Mesendoderm (in vitro differentiated cells): Measurements from ENCODE around the gene HOXB9.

Experiments
- DNase-seq: peaks from one replicate; pipeline ENCODE4 v3.0.0; 2013
- H2AK5ac ChIP-seq: 2 replicates; pipeline ENCODE4 v1.6.1; 2013; ENCODE audit warnings: low read length, inconsistent platforms
- H2BK120ac ChIP-seq: 2 replicates; pipeline ENCODE4 v1.6.1; 2013; ENCODE audit warnings: low read depth, mild to moderate bottlenecking, low read length, moderate library complexity, mixed read lengths
- H2BK15ac ChIP-seq: replicated peaks from 2 replicates; pipeline ENCODE4 v1.6.1; 2013; ENCODE audit warnings: low read depth, mild to moderate bottlenecking, moderate library complexity
- H2BK5ac ChIP-seq: 2 replicates; pipeline ENCODE4 v1.6.1; 2013; ENCODE audit warnings: low read length, inconsistent platforms
- H3K18ac ChIP-seq: 2 replicates; pipeline ENCODE4 v1.6.1; 2013; ENCODE audit warnings: mild to moderate bottlenecking, low read length, mixed read lengths
- H3K23ac ChIP-seq: one replicate; pipeline ENCODE4 v1.6.1; 2013; ENCODE audit warnings: low read length
- H3K27ac ChIP-seq: 2 replicates; pipeline ENCODE4 v1.5.1; 2013; ENCODE audit warnings: low read depth, mild to moderate bottlenecking, inconsistent platforms, low read length, moderate library complexity
- H3K27me3 ChIP-seq: 2 replicates; pipeline ENCODE4 v1.6.1; 2013; ENCODE audit warnings: low read length, control low read depth, mild to moderate bottlenecking, inconsistent platforms; ENCODE audit not compliant: insufficient read depth, poor library complexity
- H3K36me3 ChIP-seq: 2 replicates; pipeline ENCODE4 v1.6.1; 2013; ENCODE audit warnings: low read length, inconsistent platforms; ENCODE audit not compliant: control insufficient read depth, insufficient read depth
- H3K4ac ChIP-seq: one replicate; pipeline ENCODE4 v1.6.1; 2013; ENCODE audit warnings: low read depth, mild to moderate bottlenecking, low read length, moderate library complexity
- H3K4me1 ChIP-seq: 2 replicates; pipeline ENCODE4 v1.6.1; 2013; ENCODE audit warnings: low read depth, low read length, inconsistent platforms; ENCODE audit not compliant: control insufficient read depth
- H3K4me2 ChIP-seq: 2 replicates; pipeline ENCODE4 v1.6.1; 2013; ENCODE audit warnings: low read length
- H3K4me3 ChIP-seq: 2 replicates; pipeline ENCODE4 v1.5.1; 2013; ENCODE audit warnings: mild to moderate bottlenecking, low read length
- H3K56ac ChIP-seq: one replicate; pipeline ENCODE4 v1.6.1; 2013; ENCODE audit warnings: low read length
- H3K79me1 ChIP-seq: 2 replicates; pipeline ENCODE4 v1.6.1; 2013; ENCODE audit warnings: low read length, inconsistent platforms
- H3K79me2 ChIP-seq: 2 replicates; pipeline ENCODE4 v1.6.1; 2013; ENCODE audit warnings: mild to moderate bottlenecking, low read length; ENCODE audit not compliant: control insufficient read depth, insufficient read depth
- H3K9ac ChIP-seq: 2 replicates; pipeline ENCODE4 v1.6.1; 2013; ENCODE audit warnings: low read length, inconsistent platforms
- H4K5ac ChIP-seq: one replicate; pipeline ENCODE4 v1.6.1; 2013; ENCODE audit warnings: low read length
- H4K8ac ChIP-seq: one replicate; pipeline ENCODE4 v1.6.1; 2013; ENCODE audit warnings: low read depth, mild to moderate bottlenecking, control low read depth, low read length, moderate library complexity
- WGBS: extraction: QIAGEN DNeasy Blood & Tissue Kit; methylation state at CpG from one replicate; pipeline ENCODE4 v1.1.7; 2013; ENCODE audit warnings: low lambda C conversion rate, missing lambda C conversion rate; ENCODE audit not compliant: insufficient coverage; ENCODE audit errors: extremely low coverage; 5-methylcytosine and 5-hydroxymethylcytosine counted together

HOXB9 gene

DNA sequence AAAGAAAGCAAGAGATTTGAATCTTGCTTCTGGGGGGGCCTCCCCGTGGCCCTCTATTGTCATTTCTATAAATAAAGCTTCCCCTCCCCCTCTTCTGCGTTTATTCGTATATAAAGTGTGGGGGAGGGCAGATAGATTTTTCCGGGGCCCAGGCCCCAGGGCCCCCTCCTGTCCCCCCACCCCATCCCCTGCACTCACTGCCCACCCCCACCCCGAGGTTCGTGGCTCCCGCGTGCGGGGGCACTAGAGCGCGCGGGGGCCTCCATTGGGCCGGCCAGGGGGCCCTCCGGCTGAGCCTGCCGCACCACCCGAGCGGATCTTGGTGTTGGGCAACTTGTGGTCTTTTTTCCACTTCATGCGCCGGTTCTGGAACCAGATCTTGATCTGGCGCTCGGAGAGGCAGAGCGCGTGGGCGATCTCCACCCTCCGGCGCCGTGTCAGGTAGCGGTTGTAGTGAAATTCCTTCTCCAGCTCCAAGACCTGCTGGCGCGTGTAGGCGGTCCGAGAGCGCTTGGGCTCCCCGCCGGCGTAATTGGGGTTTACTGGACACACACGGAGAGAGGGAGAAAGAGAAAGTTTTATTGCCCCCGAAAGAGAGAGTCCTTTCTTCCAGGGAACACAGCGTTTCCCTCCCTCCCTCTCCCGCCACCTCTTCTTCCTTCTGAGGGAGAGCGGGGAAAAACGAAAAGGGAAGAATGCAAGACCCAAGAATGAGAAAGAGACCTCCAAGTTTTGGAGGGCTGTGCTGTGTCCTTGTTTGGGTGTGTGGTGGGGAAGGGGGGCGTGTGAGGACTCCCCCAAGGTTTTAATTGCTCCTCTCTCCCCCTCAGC, 49.5 kb downstream of the HOXB9 start:
- no peak overlapping the region for H3K18ac ChIP-seq
- H3K79me1 ChIP-seq, result no peaks in the 10 kb centered on the region
- H4K8ac ChIP-seq, result no peak overlapping the region
- DNase-seq, result no peak
- H2BK15ac ChIP-seq, result no peak overlapping the region
- H3K4me3 ChIP-seq, result no peak overlapping the region
- H3K4me2 ChIP-seq, result no peak overlapping the region
- H3K27me3 ChIP-seq, result peaks cover 90% of the 10 kb centered on the region
- H3K36me3 ChIP-seq, result no peaks in the 10 kb centered on the region
- no peak overlapping the region for H3K4ac ChIP-seq
- H4K5ac ChIP-seq, result no peak overlapping the region
- whole genome bisulfite sequencing, result no CpG with 5 or more reads among the region's 43 CpGs
- no peaks in the 10 kb centered on the region for H3K79me2 ChIP-seq
- H3K23ac ChIP-seq, result no peak overlapping the region
- no peak overlapping the region for H3K27ac ChIP-seq
- no peak overlapping the region for H3K9ac ChIP-seq
- no peak overlapping the region for H2BK5ac ChIP-seq
- no peak overlapping the region for H3K56ac ChIP-seq
- H2AK5ac ChIP-seq, result no peak overlapping the region
- no peak overlapping the region for H2BK120ac ChIP-seq
- peaks cover 1% of the 10 kb centered on the region for H3K4me1 ChIP-seq

DNA sequence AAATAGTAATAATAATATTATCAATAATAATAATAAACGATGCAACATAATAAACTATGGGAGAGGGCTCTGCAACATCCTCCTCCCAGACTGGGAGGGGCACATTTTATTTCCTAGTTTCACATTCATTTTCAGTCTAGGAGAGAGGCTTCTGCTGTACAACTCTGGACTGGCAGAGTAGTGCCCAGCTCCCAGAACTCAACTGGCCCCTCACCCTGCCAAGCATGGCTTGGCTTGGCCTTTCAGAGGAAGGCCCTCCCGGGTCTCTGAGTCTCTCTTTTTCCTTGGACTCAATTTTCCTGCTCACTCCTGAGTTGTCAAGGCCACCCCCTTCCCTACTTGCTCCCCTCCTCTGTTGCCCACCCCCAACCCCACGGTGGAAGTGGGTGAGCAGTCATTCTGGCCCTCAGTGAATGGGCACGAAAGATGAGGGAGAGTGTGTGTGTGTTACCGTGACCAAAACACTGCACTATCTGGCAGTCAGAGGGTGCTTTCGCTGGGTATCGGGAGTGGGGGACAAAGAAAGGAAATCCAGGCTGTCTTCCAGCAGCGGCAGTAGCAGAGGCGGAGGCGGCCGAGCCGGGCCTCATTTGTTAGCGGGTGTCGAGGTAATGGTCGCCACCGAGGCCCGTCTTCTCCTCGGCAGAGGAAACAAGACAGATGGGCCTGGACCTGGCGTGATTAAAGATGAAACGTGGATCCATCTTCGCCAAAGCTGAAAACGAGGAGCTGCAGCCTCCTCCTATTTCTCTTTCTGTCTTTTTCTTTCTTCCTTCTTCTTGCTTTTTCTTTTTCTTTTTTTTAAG, 50.3 kb downstream of the HOXB9 start:
- Histone ChIP-seq H3K18ac (no peak overlapping the region), H2BK5ac (no peak overlapping the region), H3K9ac (no peak overlapping the region), H3K27ac (no peak overlapping the region), H2BK120ac (no peak overlapping the region), H3K36me3 (no peaks in the 10 kb centered on the region), H3K4me2 (no peak overlapping the region), H4K8ac (no peak overlapping the region), H2AK5ac (no peak overlapping the region), H4K5ac (no peak overlapping the region), H3K4ac (no peak overlapping the region), H3K27me3 (peaks cover 90% of the 10 kb centered on the region), H3K4me1 (peaks cover 1% of the 10 kb centered on the region), H3K79me2 (no peaks in the 10 kb centered on the region), H2BK15ac (no peak overlapping the region), H3K23ac (no peak overlapping the region), H3K56ac (no peak overlapping the region), H3K4me3 (no peak overlapping the region), H3K79me1 (no peaks in the 10 kb centered on the region)
- no peak for DNase-seq
- WGBS, result no CpG with 5 or more reads among the region's 22 CpGs

DNA sequence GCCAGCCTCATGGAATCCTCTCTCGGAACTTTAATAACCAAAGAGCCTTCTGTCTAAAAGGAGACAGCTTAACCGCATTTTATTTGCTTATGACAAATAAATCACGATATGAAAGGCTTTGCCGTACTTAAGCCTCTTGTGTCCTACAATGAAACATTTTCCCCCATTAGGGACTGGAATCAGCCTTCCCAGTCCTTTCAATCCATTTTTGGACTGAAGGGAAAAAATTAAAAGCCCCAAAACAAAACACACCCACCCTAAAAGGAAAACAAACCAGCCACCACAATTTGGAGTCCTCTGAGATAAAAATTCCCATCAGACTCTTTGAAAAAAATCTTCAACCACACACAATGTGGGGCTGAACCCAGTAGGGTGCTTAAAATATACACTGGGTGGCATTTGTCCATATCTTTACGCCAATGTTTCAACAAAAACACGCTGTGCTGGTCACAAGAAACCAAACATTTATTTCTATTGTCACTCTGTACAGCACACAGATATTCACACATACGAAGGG, 51.0 kb downstream of the HOXB9 start:
- Histone ChIP-seq H3K4me1 (peaks cover 1% of the 10 kb centered on the region), H2BK120ac (no peak overlapping the region), H3K4me3 (no peak overlapping the region)

DNA sequence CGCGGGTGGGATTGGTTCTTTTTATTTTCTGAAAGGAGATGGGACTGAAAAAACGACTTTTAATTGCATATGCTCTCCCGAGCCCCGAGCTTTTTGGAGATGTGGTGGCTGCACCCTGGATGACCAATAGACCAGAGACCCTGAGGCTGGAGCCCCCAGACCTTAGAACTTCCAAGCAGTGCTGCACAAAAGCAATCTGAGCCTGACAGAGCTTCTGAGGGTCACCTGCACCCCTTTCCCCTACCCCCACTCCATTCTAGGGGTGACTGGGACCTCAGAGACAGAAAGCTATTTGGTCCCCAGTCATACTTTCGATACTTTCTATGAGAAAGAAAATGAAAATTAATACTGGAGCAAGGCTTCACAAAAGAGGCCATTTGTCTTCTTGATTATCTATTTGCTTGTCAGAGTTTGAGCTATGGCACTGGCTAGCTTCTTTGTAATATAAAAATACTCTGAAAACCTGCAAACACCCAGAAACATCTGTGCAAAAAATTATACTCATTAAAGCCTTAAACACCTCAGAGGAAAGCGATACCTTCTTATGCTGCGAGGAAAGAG, 51.6 kb downstream of the HOXB9 start:
- Histone ChIP-seq H3K56ac (no peak overlapping the region), H4K8ac (no peak overlapping the region), H3K23ac (no peak overlapping the region), H2BK15ac (no peak overlapping the region), H3K4ac (no peak overlapping the region), H2BK5ac (no peak overlapping the region), H2AK5ac (no peak overlapping the region), H2BK120ac (no peak overlapping the region), H3K36me3 (no peaks in the 10 kb centered on the region), H3K79me2 (no peaks in the 10 kb centered on the region), H3K79me1 (no peaks in the 10 kb centered on the region), H3K4me3 (no peak overlapping the region), H3K4me1 (peaks cover 3% of the 10 kb centered on the region), H3K27me3 (peaks cover 82% of the 10 kb centered on the region), H3K9ac (no peak overlapping the region), H3K4me2 (no peak overlapping the region), H3K27ac (no peak overlapping the region), H4K5ac (no peak overlapping the region), H3K18ac (no peak overlapping the region)
- no CpG with 5 or more reads among the region's 8 CpGs for WGBS
- DNase-seq, result no peak

More for the DNA sequence above, 51.0 kb downstream of the HOXB9 start:
- Histone ChIP-seq H3K27me3 (peaks cover 85% of the 10 kb centered on the region), H2BK5ac (no peak overlapping the region), H3K4ac (no peak overlapping the region), H3K36me3 (no peaks in the 10 kb centered on the region), H2AK5ac (no peak overlapping the region), H3K27ac (no peak overlapping the region), H4K5ac (no peak overlapping the region), H3K4me2 (no peak overlapping the region), H3K18ac (no peak overlapping the region), H3K56ac (no peak overlapping the region), H3K79me1 (no peaks in the 10 kb centered on the region), H2BK15ac (no peak overlapping the region), H3K9ac (no peak overlapping the region), H4K8ac (no peak overlapping the region), H3K23ac (no peak overlapping the region), H3K79me2 (no peaks in the 10 kb centered on the region)
- DNase-seq, result no peak
- no CpG with 5 or more reads among the region's 7 CpGs for WGBS

DNA sequence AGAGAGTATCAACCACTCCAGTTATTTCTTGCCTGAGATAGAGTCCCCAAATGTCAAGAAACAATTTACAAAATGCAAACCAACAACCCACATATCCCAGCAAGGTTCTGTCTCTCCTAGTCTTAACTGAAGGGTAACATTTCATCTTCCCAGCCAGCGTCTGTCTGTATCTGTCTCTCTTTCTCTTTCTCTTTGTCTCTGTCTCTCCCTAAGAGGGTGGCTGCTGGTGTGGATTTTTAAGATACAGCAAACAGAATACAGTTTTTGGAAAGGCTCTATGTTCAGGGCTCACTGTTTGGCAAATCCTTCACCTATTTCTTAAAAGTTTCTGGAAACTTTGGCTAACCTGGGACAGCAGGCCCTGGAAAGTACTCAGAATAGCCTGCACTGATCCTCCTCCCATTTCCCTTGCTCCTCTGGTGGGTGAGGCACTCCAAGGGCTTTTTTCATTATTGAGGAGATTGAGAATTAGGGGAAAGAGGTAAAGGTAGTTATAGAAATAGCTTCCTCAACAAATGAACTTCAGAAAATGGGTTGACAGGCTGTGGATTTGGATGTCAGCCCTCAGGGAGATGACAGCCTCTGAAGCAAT, 54.2 kb downstream of the HOXB9 start:
- Histone ChIP-seq H4K5ac (no peak overlapping the region), H3K36me3 (no peaks in the 10 kb centered on the region), H3K27ac (no peak overlapping the region), H3K4me1 (peaks cover 7% of the 10 kb centered on the region), H3K23ac (no peak overlapping the region), H3K56ac (no peak overlapping the region), H3K9ac (no peak overlapping the region), H2BK5ac (no peak overlapping the region), H3K4ac (no peak overlapping the region), H3K79me1 (no peaks in the 10 kb centered on the region), H3K4me2 (no peak overlapping the region), H4K8ac (no peak overlapping the region), H2BK15ac (no peak overlapping the region), H2BK120ac (no peak overlapping the region), H2AK5ac (no peak overlapping the region), H3K18ac (no peak overlapping the region), H3K27me3 (peaks cover 83% of the 10 kb centered on the region), H3K79me2 (no peaks in the 10 kb centered on the region), H3K4me3 (no peak overlapping the region)
- DNase-seq, result no peak
- WGBS, result no CpG with 5 or more reads among the region's 1 CpG
